HG03342 (cell line): ENCODE results near the gene CCDC148.

Experiments
- ATAC-seq: cut with Tn5 transposase; IDR thresholded peaks from one replicate; pipeline ENCODE4 v1.9.1; 2021; ENCODE audit warnings: mild to moderate bottlenecking, moderate library complexity; ENCODE audit not compliant: unreplicated experiment

Gene CCDC148

GRCh38 chr2:158456309-158457066 lies at the start of gene CCDC148, which contains the start of gene PKP4:
TSS of gene CCDC148 (minus strand) at chr2:158456753. CDS start at chr2:158456439, 314 bp downstream.
TSS of gene PKP4 (plus strand) at chr2:158456952. CDS start at chr2:158533185, 76,233 bp downstream.
- ATAC-seq = peak; percentile 96

GRCh38 chr2:158505448-158505934 lies 48.9 kb upstream of the CCDC148 start:
- ATAC-seq = no peak

GRCh38 chr2:158504088-158504487 lies 47.5 kb upstream of the CCDC148 start:
- no peak for ATAC-seq

- ATAC-seq = no peak
Measured at GRCh38 chr2:158502974-158503373, 46.4 kb upstream of the CCDC148 start.

- ATAC-seq = no peak
Measured at GRCh38 chr2:158501301-158501700, 44.7 kb upstream of the CCDC148 start.

- ATAC-seq = no peak
Measured at GRCh38 chr2:158500333-158500732, 43.8 kb upstream of the CCDC148 start.

GRCh38 chr2:158499383-158499782 lies 42.8 kb upstream of the CCDC148 start:
- ATAC-seq = no peak

GRCh38 chr2:158498749-158499136 lies 42.2 kb upstream of the CCDC148 start:
- no peak for ATAC-seq

GRCh38 chr2:158498043-158498748 lies 41.6 kb upstream of the CCDC148 start:
- no peak for ATAC-seq

GRCh38 chr2:158497486-158497885 lies 40.9 kb upstream of the CCDC148 start:
- ATAC-seq = no peak

- no peak for ATAC-seq
Measured at GRCh38 chr2:158496986-158497385, 40.4 kb upstream of the CCDC148 start.

- ATAC-seq = no peak
Measured at GRCh38 chr2:158495175-158495574, 38.6 kb upstream of the CCDC148 start.

- no peak for ATAC-seq
Measured at GRCh38 chr2:158493458-158493857, 36.9 kb upstream of the CCDC148 start.

GRCh38 chr2:158491072-158491471 lies 34.5 kb upstream of the CCDC148 start:
- no peak for ATAC-seq

GRCh38 chr2:158489366-158490112 lies 33.0 kb upstream of the CCDC148 start:
- ATAC-seq = no peak

- ATAC-seq = no peak
Measured at GRCh38 chr2:158488442-158489216, 32.1 kb upstream of the CCDC148 start.

- ATAC-seq = no peak
Measured at GRCh38 chr2:158487419-158487818, 30.9 kb upstream of the CCDC148 start.

GRCh38 chr2:158486970-158487325 lies 30.4 kb upstream of the CCDC148 start:
- no peak for ATAC-seq

- ATAC-seq = no peak
Measured at GRCh38 chr2:158486150-158486969, 29.8 kb upstream of the CCDC148 start.
